ENCODE measurements around the gene CMPK2.

DNA sequence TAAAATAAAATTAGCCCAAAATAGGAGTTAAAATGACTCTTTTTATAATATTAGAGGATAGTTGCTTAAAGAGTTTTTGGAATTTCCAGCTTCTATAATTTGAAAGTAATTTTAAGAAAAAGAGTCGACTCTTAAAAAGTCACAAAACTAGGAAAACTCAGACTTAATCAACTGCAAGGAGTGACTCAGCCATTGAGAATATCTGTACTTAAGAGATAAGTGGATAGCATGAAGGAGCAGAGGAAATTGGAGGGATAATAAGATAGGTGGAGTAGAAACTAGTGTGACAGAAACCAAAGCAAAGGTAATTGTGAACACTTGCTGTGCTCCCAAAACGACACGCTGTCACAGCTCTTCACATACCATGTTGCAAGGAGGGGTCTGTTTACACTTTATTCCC, 20.3 kb upstream of the CMPK2 start:
- TF ChIP-seq CTCF (IDR thresholded peaks at IDR 0.05) (no peak), NRF1 (IDR thresholded peaks at IDR 0.05; ENCODE audit: low read depth, low read length) (no peak), MXI1 (IDR thresholded peaks at IDR 0.05; ENCODE audit: low read depth, low read length) (no peak), GABPA (IDR thresholded peaks at IDR 0.05; ENCODE audit: low read depth) (no peak), TEAD4 (IDR thresholded peaks at IDR 0.05; ENCODE audit: borderline replicate concordance, insufficient read depth) (no peak), RXRA (IDR thresholded peaks at IDR 0.05; ENCODE audit: borderline replicate concordance, low read depth) (no peak)

All from SK-N-SH (cell line).